GM21737 (cell line): ENCODE data around the gene SMAD3.
A peak's percentile ranks its signal among the peaks of the same experiment; 100 is the strongest.
"Not testable (repeated sequence)": the region's sequence is repeated elsewhere in the genome, so short reads cannot be mapped to it uniquely, and the experiment has no call there.

Experiments
- ATAC-seq: cut with Tn5 transposase; IDR thresholded peaks from one replicate; pipeline ENCODE4 v1.9.1; 2021; ENCODE audit warnings: mild to moderate bottlenecking, moderate library complexity; ENCODE audit not compliant: unreplicated experiment

SMAD3 gene

DNA sequence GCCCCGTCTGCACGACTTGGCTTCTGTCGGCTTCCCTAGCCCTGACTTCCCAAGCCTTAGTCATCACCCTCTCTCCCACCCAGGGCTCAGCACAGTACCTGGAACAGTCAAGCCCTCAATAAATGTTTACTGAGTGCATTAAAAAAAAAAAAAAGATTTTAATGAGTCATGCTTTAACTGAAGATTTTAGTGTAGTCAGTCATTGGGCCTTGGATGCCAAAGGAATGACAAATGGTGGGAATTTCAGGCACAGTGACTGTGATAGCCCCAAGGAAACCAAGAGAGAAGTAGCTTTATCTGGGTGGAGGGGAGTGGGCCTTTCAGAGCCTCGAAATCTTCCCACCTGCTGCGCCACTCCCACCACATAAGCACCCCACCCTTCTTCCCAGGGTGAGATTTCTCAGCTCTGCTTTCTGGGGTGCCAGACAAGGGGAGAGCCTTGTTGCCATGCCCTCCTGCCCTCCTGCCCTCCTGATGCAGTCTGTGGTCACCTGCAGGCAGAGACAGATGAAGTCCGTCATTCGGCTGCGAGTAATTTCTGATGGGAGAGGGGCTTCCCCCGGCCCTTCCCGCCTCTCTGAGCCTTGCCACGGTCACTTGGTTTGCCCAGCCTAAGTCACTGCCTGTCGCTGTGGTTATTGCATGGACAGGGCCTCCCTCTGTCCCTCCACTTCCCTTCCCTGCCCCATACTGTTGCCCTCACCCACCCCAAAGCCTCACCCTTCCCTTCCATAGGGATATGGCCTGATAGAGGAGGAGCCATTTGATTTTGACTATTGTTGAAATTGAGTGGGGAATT is 41.8 kb downstream of the SMAD3 start:
- no peak for ATAC-seq

DNA sequence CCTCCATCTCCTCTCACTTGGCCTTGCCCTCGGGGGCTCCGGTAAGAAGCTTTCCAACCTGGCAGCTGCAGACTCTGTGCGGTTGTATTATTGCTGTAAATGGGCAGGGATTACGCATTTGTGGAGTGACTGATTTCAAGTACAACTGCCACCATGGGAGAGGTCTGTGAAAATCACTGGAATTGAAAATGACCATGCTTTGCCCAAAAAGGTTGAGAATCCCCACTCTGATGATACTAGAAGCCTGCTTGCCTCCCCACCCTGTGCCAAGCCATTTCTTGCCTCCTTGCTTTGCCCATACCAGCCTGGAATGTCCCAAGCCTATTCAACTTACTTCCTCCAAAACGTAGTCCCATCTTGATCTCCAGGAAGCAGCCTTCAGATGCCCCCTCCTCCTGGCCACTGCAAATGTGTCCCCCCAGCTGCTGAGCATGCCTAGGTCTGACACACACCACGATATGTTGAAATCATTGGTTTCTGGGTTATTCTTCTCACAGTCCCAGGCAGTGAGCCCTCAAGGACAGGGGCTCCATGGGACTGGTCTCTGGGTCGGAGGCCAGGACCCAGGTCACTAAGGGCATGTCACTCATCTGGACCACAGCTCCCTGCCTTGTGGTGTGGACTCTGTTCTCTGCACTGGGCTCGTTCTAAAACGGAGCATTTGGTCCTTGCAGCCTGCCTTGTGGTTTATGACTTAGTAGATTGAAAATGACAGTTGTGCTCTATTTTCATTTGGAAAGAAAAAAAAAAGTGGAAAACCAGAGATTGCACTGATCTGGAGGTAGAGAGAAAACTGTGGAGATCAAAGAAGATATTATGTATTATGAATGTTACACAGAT is 42.9 kb downstream of the SMAD3 start:
- no peak for ATAC-seq

DNA sequence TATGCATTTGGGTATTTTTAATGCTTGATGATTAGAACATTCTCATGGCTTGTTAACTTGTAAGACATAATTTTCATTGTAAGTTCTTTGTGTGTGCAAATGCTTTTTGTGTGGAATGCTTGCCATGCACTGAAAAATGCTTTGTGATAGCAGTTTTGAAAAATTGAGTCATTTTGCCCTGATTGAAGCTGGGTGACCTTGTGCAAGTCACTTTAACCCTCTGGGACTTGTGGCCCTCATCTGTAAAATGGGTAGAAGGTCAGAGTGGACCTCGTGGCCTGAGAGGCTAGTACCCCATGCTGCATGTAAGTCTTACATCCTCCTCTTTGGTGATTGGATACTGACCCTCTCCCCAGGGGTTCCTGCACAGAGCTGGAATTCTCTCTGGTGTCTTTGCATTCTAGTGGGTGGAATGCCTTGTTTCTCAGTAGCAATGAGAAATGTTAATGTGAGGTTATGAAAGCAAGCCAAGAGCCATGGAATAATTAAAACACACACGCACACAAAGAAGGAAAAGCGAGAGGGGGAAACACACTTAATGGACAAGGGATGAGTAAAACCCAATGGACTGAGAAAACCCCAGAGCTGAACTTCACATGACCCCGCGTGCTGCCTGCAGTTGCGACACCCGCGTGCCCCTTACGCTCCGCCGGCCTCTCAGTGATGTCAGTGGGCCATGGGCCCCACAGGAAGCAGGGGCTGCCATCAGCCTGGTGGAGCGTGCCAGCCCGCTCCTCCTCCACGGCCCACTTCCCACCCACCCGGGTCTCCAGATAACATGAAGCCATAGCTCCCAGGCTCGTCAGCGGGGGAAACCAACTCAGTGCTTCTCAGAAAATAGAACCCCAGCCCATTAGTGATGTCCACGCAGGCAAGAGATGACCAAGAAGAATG is 44.0 kb downstream of the SMAD3 start:
- ATAC-seq: no peak

DNA sequence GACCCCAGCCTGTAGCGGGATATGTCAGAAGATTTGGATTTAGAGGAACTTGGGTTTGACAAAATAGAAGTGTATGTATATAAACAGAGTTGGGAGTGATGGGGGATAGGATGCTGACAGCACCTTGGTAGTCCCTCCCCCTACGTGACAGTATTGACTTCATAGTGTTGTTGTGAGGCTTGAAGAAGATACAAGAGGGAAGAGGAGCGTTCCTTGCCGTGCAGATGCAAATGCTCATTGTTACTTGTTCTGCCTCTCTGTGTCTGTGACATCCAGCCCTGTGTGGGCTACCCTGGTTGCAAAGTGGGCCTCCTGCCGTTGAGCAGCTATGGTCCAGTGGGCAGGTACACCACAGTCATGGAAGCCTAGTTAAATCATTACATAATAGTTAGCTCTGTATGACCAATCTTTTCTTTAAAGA is 45.0 kb downstream of the SMAD3 start:
- no peak for ATAC-seq

DNA sequence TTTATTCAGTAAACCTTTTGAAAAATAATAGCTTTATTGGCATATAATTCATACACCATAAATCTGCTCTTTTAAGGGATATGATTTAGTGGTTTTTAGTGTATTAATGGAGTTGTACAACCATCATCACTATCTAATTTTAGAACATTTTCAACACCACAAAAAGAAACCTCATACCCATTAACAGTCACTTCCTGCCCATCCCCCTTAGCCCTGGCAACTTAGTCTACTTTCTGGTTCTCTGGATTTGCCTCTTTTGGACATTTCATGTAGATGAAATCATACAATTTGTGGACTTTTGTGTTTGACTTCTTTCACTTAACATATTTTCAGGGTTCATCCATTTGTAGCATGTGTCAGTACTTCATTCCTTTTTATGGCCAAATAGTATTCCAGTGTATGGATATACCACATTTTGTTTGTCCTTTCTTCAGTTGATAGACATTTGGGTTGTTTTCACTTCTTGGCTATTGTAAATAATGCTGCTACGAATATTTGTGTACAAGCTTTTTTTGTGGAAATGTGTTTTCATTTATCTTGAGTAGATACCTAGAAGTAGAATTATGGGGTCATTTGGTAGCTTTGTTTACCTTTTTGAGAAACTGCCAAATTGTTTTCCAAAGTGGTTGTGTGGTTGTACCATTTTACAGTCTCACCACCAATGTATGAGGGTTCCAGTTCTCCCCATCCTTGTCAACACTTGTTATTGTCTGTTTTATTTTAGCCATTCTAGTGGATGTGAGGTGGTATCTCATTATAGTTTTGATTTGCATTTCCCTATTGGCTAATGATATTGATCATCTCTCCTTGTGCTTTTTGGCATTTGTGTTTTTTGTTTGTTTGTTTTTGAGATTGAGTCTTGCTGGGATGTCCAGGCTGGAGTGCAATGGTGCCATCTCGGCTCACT is 45.8 kb downstream of the SMAD3 start:
- no peak for ATAC-seq

DNA sequence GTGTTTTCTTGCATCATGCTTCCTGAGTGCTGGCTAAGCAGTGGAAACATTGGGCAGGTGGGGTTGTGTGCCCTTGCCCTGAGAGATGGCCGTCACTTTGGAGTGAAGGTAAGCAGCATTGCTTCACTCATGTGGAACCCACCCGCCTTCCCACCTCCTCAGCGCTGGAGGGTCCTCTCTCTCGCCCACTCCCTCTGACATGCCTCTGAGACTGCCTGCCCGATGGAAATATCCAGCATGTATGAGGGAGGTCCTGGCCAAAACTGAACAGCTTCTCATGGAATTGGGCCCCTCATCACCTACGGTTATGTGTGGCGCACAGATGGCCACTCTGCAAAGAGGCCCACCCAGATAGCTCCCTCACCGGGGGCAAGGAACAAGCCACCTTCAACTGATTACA is 48.6 kb downstream of the SMAD3 start:
- ATAC-seq: no peak

DNA sequence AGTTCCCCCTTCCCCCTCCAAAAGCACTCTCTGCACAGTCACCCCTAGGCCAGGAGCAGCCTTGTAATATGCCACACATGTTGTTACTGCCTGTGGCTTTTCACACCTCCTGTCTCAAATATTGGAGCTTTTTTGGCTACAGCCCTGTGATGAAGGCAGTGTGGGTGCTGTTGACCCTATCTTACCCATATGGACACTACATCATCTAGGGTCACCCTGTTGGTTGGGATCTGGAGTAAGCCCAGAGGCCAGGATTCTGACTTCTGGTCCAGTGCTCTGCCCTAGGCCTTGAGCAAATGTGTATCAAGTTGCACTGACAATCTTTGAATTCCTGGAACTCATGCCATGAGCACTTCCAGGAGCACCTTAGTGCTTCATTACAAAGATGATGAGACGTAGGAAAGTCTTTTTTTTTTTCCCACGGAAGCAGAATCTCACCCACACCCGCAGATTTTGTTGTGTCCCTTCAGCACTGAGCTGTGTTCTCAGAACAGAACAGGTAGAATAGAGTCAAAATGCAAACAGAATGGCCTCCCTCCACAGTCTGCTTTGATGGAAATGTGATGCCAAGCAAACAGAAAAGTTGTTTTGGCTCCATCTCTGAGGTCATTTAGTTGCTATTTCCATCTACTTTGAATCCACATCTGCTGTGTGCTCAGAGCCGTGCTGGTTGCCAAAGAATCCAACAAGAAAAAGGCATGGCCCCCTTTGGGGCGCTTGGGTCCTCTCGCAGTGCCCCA is 49.6 kb downstream of the SMAD3 start:
- no peak for ATAC-seq

DNA sequence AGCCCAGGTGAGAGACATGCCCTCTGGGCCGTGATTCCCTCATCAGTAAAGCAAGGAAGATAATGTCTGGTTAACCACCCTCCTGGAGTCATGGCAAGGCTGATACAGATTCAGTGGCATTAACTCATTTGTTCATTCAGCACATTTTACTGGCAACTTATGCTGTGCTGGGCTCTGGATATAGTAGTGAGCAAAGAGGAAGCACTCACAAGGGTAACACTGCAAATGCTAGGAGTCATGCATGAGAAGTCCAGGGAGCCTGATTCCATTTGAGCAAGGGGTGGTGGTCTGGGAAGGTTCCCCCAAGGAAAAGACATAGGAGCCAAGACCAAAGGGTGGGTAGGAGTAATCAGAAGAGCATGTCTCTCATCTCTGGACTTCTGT is 50.2 kb downstream of the SMAD3 start:
- ATAC-seq: no peak

DNA sequence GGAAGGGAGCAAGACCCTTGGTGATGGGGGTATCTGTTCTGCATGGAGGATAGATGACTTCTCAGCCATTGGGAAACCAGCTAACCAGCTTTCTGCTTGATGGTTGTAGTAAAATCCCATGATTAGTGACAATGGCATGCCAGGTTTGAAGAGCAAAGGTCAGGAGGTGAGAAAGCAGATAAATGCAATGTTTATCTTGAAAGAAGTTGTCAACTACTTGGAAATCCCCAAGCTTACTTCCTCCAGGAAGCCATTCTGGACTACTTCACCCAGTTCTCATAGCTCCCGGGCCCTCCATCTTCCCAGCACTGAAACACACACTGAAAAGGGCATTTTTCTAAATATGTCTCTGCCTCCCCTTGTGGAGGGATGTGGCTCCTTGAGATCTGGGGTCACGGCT is 51.3 kb downstream of the SMAD3 start:
- no peak for ATAC-seq

DNA sequence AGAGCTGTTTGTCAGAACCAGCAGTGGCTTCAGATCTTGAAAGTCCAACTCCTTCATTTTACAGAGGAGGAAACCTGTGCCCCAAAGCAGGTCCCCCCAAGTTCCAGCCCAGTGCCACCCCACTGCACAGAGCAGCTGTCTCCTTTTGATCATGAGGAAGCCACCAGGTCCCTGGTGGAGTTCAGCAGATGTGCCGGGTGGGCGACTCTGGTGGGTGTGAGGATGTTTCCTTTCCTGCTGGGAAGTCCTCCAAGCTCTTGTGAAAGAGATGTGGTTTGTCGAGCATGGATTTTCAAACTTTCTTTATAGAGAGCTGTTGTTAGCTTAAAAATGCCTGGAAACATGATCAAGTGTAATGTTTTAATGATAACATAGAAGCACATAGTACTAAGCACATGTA is 52.0 kb downstream of the SMAD3 start:
- ATAC-seq: no peak

DNA sequence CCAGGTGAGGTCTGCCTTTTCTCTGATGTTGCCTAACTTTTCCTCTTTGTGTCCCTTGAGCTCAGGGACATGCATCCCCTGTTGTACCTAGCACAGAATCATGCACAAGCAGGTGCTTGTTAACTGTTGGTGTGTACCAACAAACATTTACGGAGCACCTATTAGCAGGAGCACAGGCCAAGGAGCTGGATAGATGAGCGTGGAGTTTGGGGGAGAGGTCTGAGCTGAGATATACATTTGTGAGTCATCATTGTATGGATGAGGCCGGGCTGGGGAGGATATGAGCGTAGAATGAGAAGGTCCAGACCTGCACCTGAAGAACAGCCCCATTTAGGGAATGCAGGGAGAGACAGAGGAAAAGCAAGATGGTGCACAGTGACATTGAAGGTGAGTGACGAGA is 53.4 kb downstream of the SMAD3 start:
- no peak for ATAC-seq

DNA sequence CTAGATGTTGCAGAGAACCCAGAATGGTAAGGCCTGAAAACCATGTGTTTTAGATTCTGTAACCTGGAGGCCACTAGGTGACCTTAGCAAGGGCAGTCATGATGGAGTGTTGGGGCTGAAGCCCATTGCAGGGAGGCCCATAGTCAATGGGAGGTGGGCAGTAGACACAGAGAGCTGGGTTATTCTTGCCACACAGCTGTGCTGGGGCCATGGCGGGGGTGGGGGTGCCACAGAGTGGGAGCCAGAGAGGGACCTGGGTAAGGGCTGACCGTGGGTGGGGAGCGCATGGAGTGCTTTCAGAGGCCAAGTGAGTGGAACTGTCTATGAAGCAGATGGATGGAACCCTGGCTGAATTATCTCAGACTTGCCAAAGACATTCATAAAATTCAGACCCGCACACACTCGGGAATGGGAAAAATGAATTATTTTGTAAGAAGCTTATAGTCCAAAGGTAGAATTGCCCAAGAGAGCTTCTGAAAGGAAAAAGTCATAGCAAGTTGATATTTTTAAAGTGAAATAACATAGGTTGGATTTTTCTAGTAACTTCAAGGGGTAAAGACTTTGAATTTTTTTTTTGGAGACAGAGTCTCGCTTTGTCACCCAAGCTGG is 53.9 kb downstream of the SMAD3 start:
- ATAC-seq: no peak

DNA sequence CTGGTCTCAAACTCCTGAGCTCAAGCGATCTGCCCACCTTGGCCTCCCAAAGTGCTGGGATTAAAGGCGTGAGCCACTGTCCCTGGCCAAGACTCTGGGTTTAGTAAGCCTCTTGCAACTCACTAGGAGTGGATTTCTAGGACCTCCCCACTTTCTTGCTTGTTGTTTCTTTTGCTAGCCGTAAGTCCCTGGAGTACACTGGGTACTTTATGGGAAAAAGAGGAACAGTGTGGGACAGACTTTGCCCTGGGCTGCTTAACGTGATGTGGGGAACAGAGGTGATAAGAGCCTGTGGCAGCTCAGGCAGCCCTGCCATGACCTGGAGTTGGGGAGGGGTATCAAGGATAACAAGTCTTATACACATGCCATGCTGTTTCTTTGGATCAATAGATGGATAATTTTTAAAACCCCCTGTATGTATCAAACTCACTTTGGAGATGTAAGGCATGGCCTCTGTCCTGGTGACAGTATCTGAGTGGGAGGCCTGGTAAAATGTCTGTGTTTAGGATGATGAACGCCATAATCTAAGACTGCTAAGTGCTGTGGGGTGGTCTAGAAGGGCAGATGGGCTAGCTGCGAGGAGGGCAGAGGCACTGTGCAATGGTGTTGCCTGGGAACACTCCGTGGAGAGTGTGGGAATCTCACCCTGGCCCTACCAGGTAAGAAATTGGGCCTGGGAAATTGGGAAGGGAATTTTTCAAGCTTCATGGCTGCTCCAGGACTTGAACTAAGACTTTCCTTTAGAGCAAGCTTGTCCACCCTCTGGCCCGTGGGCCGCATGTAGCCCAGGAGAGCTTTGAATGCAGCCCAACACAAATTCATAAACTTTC is 54.8 kb downstream of the SMAD3 start:
- ATAC-seq: no peak

DNA sequence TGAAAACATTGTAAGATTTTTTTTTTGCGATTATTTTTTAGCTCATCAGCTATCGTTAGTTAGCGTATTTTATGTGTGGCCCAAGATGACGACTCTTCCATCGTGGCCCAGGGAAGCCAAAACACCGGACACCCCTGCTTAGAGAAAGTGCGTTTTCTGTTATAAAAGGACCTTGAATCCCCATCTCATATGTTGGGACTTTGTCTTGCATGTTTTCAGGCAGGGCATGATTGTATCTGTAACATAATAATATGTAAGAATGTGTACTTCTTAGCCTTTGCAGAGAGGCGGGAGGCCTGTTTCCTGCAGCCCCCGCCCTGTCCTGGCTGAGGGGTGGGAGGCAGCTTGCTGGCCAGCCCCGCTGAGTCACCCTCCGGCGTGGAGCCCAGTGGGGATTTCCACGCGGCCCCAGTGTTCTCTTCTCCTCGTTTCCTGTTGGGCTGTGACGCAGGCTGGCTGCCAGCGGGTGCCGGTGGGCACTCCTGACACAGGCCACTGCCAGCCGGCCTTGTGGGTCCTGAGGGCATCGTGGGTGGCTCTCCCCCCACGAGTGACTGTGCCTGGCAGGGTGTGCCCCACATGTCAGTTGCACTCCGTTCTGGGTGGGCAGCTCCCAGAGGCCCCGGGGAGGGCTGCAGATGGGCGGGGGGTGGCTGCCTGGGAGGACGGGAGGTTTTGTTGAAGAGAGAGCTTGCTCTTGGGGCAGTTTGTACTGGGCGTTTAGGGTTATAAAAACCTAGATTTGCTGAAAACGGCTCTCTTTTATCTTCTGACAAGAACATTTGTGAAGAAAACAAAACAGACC is 55.6 kb downstream of the SMAD3 start:
- peak; percentile 64 for ATAC-seq

DNA sequence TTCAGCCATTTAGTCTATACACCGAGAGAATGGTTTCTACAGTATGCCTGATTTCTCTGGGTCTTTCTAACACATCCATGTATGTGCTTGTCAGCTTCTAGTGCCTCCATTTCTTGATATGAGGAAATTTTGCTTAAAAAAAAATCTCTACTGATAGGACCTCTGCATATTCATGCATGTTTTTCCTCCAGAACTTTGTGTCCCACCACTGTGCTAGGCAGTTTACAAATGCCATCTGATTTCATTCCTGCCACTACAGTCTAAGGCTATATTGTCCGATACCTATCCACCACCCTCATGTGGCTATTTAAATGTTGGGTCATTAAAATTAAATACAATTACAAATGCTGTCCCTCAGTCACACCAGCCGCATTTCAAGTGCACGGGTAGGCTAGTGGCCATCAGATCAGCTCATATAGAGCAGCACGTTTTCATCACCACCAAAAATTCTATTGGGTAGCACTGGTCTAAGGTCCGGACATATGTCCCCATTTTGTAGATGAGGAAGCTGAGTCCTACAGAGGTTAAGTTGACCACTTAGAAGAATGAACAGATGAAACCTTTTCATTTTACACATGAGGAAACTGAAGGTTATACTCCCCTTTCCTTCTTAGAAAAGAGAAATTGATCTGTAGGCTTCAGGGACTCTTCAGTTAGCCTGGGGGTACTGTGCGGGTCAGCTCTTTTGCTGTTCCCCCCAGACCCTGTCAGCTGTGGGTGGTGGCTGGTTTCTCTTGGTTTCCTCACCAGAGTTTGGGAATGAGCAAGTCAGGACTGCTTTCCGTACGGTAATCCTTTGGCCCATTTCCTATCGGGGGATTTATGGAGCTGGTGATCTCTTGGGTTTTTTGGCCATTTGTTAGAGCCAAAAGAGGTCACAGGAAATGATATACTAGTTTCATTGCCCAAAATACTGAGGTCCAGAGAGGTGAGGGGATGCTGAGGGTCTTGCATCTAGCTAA is 56.5 kb downstream of the SMAD3 start:
- no peak for ATAC-seq

DNA sequence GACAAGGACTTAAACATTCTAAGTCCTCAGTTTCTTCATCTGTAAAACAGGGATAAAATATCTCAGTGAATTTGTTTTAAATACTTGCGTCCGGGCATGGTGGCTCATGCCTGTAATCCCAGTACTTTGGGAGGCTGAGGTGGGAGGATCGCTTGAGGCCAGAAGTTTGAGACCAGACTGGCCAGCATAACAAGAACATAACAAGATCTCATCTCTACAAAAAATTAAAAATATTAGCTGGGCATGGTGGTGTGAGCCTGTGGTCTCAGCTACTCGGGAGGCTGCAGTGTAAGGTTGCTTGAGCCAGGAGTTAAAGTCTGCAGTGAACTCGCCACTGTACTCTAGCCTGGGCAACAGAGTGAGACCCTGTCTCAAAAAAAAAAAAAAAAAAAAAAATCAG is 57.4 kb downstream of the SMAD3 start:
- ATAC-seq: not testable (repeated sequence)
